Lower leg skin (tissue), 3 donors: Measurements from ENCODE around the gene LMX1A.

Source experiments
- CTCF ChIP-seq, 3 donors: fragments of 450-650 bp; IDR thresholded peaks; one replicate each; pipeline ENCODE4 v1.5.1; 2016; ENCODE audit warnings: antibody characterized with exemption in 3 of 3, mild to moderate bottlenecking in 3 of 3, moderate library complexity in 2 of 3
- POLR2A ChIP-seq, 2 donors: fragments of 450-650 bp; IDR thresholded peaks; one replicate each; pipeline ENCODE4 v1.6.1; 2016 to 2017; ENCODE audit warnings: antibody characterized with exemption in 2 of 2, mild to moderate bottlenecking in 1 of 2, moderate library complexity in 1 of 2

GRCh38 chr1:165287781-165288180 lies 68.7 kb downstream of the LMX1A start:
- no peak for TF ChIP-seq CTCF (IDR thresholded peaks at IDR 0.05)
- no peak for TF ChIP-seq POLR2A (IDR thresholded peaks at IDR 0.05)
